ENCODE results near the gene ZNF79.
A peak's percentile ranks its signal among the peaks of the same experiment; 100 is the strongest.

ZNF79 gene

GRCh38 chr9:127430415-127430814 lies 6.2 kb downstream of the ZNF79 start:
- DNase-seq = no peak

GRCh38 chr9:127437497-127438264 lies 13.5 kb downstream of the ZNF79 start:
- no peak for DNase-seq

DNA sequence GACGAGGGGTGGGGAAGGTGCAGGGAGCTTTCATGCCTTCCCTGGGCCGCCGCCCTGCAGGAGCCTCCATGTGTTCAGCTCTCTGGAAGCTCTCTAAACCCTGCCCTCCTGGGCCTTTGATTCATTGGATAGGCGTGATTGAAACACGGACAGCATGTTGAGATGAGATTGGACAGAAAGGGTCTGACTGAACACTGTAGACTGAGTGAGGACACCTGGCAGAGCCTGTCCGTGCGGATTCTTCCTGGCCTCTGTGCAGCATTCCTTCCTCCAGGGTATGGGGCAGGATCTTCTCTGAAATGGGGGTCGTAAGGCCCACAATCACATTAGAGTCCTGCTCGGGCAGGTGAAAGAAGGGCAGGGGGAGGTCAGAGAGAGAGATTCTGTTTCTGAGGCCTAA lies 14.2 kb downstream of the ZNF79 start:
- DNase-seq = no peak

- DNase-seq = no peak
Measured at GRCh38 chr9:127444283-127444920, 20.2 kb downstream of the ZNF79 start.

- DNase-seq = no peak
Measured at GRCh38 chr9:127444921-127445850, 21.0 kb downstream of the ZNF79 start.

DNA sequence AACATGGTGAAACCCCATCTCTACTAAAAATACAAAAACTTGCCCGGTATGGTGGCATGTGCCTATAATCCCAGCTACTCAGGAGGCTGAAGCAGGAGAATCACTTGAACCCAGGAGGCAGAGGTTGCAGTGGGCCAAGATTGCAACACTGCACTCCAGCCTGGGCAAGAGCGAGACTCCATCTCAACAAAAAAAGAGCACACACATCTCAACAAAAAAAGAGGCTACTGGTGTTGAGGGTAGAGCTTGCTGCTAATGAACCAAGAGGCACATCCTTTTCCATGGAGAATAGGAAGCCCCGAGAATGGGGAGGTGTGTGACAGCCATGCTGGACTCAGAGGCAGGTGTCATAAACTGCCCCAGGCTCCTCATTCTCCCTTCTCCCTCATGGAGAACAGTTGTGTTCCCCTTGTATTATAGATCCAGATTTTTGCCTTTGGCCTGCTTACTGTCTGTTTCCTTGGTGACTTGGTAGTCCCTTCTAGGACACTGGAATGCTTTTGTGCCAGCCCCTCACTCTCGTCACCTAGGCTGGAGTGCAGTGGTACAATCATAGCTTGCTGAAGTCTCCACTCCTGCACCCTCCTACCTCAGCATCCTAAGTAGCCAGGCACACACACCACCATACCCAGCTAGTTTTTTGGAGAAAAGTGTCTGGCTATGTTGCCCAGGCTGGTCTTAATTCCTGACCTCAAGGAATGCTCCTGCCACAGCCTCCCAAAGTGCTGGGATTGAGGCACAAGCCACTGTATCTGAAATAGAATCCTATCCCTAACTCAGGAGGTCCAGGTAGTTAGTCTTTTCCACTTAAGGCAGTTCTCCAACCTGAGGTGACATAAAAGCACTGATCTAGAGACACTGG lies 21.9 kb downstream of the ZNF79 start:
- DNase-seq = no peak

GRCh38 chr9:127446713-127447415 lies 22.7 kb downstream of the ZNF79 start:
- no peak for DNase-seq

DNA sequence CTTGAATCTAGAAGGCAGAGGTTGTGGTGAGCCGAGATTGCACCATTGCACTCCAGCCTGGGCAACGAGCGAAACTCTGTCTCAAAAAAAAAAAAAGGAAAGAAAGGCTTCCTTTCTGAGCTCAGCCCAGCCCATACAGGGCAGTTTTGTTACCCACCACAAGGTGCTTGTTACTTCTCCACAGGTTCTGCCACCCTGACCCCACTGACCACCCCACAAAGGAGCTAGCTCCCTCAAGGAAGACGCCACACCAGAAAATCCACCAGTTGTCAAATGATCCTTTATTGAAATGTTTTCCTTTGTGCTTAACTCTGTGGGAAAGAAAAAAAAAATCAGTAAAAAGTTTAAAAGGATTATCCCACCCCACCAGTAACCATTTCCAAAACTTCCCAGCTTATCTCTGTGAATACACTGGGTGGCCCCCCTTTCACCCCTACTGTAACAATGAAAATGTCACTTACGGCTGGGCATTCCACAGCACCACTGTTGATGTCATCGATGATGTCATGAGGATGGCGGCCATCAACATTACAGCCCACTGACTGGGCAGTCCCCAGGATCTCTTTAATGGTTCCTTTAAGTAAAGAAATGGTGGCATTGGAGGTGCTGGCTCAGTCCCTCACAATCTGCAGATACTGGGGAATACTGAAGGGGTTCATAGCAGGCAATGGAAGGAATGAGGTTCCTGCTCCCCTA lies 23.4 kb downstream of the ZNF79 start:
- DNase-seq = no peak

- DNase-seq = no peak
Measured at GRCh38 chr9:127448112-127448805, 24.1 kb downstream of the ZNF79 start.

GRCh38 chr9:127449332-127449966 lies 25.3 kb downstream of the ZNF79 start:
- DNase-seq = no peak

DNA sequence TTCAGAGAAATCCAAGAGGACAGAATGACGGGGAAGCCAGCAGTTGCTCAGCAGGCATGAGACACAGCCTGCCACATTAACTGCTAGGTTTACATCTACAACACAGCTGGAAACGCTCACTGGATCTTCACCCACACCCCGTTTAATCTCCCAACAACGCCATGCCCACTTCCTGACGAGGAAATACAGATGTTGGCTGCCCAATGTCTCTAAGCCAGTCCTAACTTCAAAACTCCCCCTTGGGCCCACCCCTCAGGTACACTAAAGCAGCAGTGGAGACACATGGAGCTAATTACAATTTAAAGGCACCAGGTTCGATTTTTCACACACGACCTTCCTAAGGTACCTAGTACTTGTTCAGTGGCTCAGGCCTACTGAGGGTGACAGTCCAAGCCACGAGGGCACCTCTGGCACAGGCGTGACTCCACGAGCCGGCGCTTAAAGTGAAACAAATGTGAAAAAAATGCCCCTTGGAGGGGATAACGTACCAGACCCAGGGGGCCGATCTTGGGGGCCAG lies 26.1 kb downstream of the ZNF79 start:
- DNase-seq = no peak

DNA sequence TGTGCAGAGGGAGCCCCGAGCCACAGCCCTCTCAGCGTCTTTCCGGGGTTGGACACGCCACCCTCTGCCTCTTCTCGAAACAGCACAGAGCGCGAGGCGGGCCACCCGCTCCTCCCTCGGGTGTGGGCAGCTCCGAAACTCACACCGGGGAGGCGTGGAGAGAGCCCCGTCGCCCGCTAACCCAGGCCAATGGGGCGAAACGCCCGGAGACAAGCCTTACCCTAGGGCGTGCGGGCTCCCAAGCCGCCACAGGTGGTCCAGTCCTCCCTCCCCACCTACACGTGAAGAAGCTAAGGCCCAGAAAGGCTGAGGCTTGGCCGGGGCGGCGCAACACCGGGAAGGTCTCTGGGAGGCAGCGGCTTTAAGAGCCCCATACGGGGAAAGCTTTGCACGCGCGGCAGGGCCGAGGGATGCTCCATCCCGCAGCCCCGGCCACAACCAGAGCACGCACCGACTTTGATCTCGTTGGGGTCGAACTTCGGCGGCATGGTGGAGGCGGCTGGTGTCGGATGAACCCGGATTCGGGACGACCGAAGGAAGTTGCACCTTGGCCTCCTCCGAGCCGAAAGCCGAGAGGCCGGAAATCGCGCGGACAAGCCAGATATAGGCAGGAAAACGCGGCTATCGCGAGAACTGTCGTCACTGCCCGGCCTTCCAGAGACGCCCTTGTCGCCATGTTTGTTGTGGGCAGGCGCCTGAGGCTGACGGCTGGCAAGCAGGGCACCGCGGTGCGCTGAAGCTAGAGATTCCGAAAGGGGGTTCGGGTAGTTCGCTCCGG lies 26.8 kb downstream of the ZNF79 start, which contains the start of the genes LRSAM1 and RPL12:
Gene LRSAM1, plus strand, starts transcription at position 681 of the 778 bp plus-strand sequence. CDS start 3,018 bp downstream, outside the sequence.
Gene RPL12, minus strand, starts transcription at position 577 of the 778 bp plus-strand sequence. Its CDS starts 89 bp downstream, at position 488.
- peak; percentile 94 for DNase-seq

GRCh38 chr9:127451608-127451857 lies 27.4 kb downstream of the ZNF79 start:
- DNase-seq = no peak

GRCh38 chr9:127451858-127452656 lies 27.9 kb downstream of the ZNF79 start:
- peak; percentile 44 for DNase-seq

DNA sequence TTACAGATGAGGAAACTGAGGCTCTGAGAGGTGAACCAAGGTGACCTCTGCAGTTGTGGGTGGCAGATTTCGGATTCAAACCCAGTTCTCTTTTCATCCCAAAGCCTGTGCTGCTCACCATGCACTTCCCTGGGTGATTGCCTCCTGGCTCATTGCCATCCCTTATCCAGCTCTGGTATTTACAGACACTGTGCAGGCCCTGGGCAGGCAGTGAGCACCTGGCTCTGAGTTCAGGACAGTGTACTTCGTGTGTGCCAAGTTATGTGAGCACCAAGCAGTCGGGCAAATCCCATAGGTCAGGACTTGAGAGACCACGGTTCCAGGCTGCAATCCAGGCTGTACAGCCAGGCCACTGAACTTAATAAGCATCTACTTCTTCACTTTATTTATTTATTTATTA lies 28.5 kb downstream of the ZNF79 start:
- DNase-seq = no peak

DNA sequence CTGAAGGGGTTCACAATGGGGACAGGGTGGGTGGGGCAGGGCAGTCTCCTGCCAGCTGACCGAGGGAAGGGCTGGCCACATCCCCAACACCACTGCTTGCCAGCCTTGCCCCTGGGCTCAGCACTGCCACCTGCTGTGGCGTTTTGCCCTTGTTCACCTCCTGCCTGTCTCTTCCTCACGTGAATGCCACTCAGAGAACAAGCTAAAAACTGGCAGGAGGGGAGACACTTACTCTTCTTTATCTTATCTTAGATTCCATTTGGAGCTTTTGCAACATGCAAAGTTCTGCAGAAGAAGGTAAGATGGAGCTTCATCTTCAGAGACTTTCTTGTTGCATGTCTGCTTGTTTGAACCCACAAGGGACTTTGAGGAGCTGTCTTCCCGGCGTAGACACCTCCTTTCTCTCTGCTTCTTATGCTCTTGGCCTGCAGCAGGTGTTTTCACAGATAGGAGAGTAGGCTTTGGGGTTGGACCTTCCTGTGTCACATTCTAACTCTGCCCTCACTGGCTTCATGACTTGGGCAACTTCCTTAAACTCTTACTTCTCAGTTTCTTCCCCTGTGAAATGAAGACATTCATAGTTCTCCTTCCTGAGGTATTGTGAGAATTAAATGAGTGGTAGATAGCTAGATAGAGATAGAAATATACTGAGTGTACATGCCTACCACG lies 31.3 kb downstream of the ZNF79 start:
- no peak for DNase-seq

GRCh38 chr9:127457191-127457878 lies 33.2 kb downstream of the ZNF79 start:
- no peak for DNase-seq
